ENCODE data around the gene TFEB. TPM values are rescaled to one million over a fixed set of nuclear protein-coding genes. Genes with fewer than 3 reads are reported as not detected.
A peak's percentile ranks its signal among the peaks of the same experiment; 100 is the strongest.

Gene TFEB
- total RNA-seq, 1 donor = 5.1 TPM

- H3K4me2 ChIP-seq (ENCODE audit: insufficient read depth, low read length) = no peak overlapping the region
- peak; percentile 68 for DNase-seq (ENCODE audit: insufficient read length, low spot score, missing footprints)
- TF ChIP-seq CTCF (IDR thresholded peaks at IDR 0.05; ENCODE audit: extremely low read depth, low read depth, low read length) = no peak
- H3K27me3 ChIP-seq (ENCODE audit: insufficient read depth, low read length) = no peaks in the 10 kb centered on the region
- no peak overlapping the region for H2AFZ ChIP-seq (ENCODE audit: low read length)
- no peak overlapping the region for H3K27ac ChIP-seq (ENCODE audit: low read depth, low read length)
- H3K36me3 ChIP-seq (ENCODE audit: insufficient read depth, low read length) = peaks cover 38% of the 10 kb centered on the region
- peaks cover 5% of the 10 kb centered on the region for H4K20me1 ChIP-seq (ENCODE audit: insufficient read depth, low read length)
- no peaks in the 10 kb centered on the region for H3K79me2 ChIP-seq (ENCODE audit: insufficient read depth, low read length)
- peaks cover 6% of the 10 kb centered on the region for H3K4me1 ChIP-seq (ENCODE audit: insufficient read depth, low read length)
- H3K9me3 ChIP-seq (ENCODE audit: low read depth, low read length) = no peaks in the 10 kb centered on the region
- H3K4me3 ChIP-seq (ENCODE audit: insufficient read depth, low read length) = no peak overlapping the region
Observed at GRCh38 chr6:41771058-41771983, 35.9 kb upstream of the TFEB start.

- Histone ChIP-seq H3K9me3 (ENCODE audit: low read depth, low read length) (no peaks in the 10 kb centered on the region), H2AFZ (ENCODE audit: low read length) (no peak overlapping the region), H3K27ac (ENCODE audit: low read depth, low read length) (no peak overlapping the region), H3K36me3 (ENCODE audit: insufficient read depth, low read length) (peaks cover 34% of the 10 kb centered on the region), H3K4me2 (ENCODE audit: insufficient read depth, low read length) (no peak overlapping the region), H3K79me2 (ENCODE audit: insufficient read depth, low read length) (no peaks in the 10 kb centered on the region), H3K27me3 (ENCODE audit: insufficient read depth, low read length) (no peaks in the 10 kb centered on the region), H3K4me1 (ENCODE audit: insufficient read depth, low read length) (peaks cover 6% of the 10 kb centered on the region), H3K4me3 (ENCODE audit: insufficient read depth, low read length) (no peak overlapping the region), H4K20me1 (ENCODE audit: insufficient read depth, low read length) (peaks cover 5% of the 10 kb centered on the region)
- DNase-seq (ENCODE audit: insufficient read length, low spot score, missing footprints) = peak; percentile 34
- no peak for TF ChIP-seq CTCF (IDR thresholded peaks at IDR 0.05; ENCODE audit: extremely low read depth, low read depth, low read length)
Observed at GRCh38 chr6:41770381-41771057, 35.1 kb upstream of the TFEB start.

- DNase-seq (ENCODE audit: insufficient read length, low spot score, missing footprints) = no peak
- no peaks in the 10 kb centered on the region for H3K27me3 ChIP-seq (ENCODE audit: insufficient read depth, low read length)
- H4K20me1 ChIP-seq (ENCODE audit: insufficient read depth, low read length) = peaks cover 2% of the 10 kb centered on the region
- H3K36me3 ChIP-seq (ENCODE audit: insufficient read depth, low read length) = peaks cover 22% of the 10 kb centered on the region
- no peaks in the 10 kb centered on the region for H3K9me3 ChIP-seq (ENCODE audit: low read depth, low read length)
- no peak overlapping the region for H3K27ac ChIP-seq (ENCODE audit: low read depth, low read length)
- peaks cover 6% of the 10 kb centered on the region for H3K4me1 ChIP-seq (ENCODE audit: insufficient read depth, low read length)
- H2AFZ ChIP-seq (ENCODE audit: low read length) = no peak overlapping the region
- no peak for TF ChIP-seq CTCF (IDR thresholded peaks at IDR 0.05; ENCODE audit: extremely low read depth, low read depth, low read length)
- no peak overlapping the region for H3K4me2 ChIP-seq (ENCODE audit: insufficient read depth, low read length)
- no peak overlapping the region for H3K4me3 ChIP-seq (ENCODE audit: insufficient read depth, low read length)
- H3K79me2 ChIP-seq (ENCODE audit: insufficient read depth, low read length) = no peaks in the 10 kb centered on the region
Observed at GRCh38 chr6:41769376-41769775, 34.0 kb upstream of the TFEB start.

Measured in osteoblast (primary cell).